Neural cell (in vitro differentiated cells): ENCODE results near the gene SCD.

Experiments used
- CTCF ChIP-seq: fragments of 450-650 bp; IDR thresholded peaks from 2 replicates; pipeline ENCODE4 v1.5.1; 2014; ENCODE audit warnings: antibody characterized with exemption, mild to moderate bottlenecking, moderate library complexity; ENCODE audit not compliant: poor library complexity, severe bottlenecking
- EP300 ChIP-seq: fragments of 450-650 bp; conservative IDR thresholded peaks from 2 replicates; pipeline ENCODE4 v1.6.1; 2014; ENCODE audit warnings: antibody characterized with exemption, mild to moderate bottlenecking, moderate library complexity; ENCODE audit not compliant: poor library complexity, severe bottlenecking
- EZH2 ChIP-seq: fragments of 200-600, 300-800 bp; shearing (Covaris generic), sonication (generic); IDR thresholded peaks from 2 replicates; pipeline ENCODE4 v1.6.1; 2014; ENCODE audit warnings: antibody characterized with exemption, low read length, borderline replicate concordance, mild to moderate bottlenecking; ENCODE audit not compliant: insufficient read depth, poor library complexity, severe bottlenecking
- MXI1 ChIP-seq: fragments of 450-650 bp; conservative IDR thresholded peaks from 2 replicates; pipeline ENCODE4 v1.6.1; 2014; ENCODE audit warnings: antibody characterized with exemption, mild to moderate bottlenecking; ENCODE audit not compliant: poor library complexity, severe bottlenecking

- TF ChIP-seq CTCF, result no peak
- no peak for TF ChIP-seq MXI1
- no peak for TF ChIP-seq EZH2
- no peak for TF ChIP-seq EP300
Measured at GRCh38 chr10:100413173-100413572, 66.1 kb downstream of the SCD start.
